Activated T-cell treated with anti-CD3 and anti-CD28 coated beads for 24 hours (primary cell): ENCODE data around the gene EEFSEC.

Experiments
- DNase-seq: peaks from one replicate; pipeline ENCODE4 v3.0.0-alpha.2; 2020; ENCODE audit warnings: low read depth

The EEFSEC gene

DNA sequence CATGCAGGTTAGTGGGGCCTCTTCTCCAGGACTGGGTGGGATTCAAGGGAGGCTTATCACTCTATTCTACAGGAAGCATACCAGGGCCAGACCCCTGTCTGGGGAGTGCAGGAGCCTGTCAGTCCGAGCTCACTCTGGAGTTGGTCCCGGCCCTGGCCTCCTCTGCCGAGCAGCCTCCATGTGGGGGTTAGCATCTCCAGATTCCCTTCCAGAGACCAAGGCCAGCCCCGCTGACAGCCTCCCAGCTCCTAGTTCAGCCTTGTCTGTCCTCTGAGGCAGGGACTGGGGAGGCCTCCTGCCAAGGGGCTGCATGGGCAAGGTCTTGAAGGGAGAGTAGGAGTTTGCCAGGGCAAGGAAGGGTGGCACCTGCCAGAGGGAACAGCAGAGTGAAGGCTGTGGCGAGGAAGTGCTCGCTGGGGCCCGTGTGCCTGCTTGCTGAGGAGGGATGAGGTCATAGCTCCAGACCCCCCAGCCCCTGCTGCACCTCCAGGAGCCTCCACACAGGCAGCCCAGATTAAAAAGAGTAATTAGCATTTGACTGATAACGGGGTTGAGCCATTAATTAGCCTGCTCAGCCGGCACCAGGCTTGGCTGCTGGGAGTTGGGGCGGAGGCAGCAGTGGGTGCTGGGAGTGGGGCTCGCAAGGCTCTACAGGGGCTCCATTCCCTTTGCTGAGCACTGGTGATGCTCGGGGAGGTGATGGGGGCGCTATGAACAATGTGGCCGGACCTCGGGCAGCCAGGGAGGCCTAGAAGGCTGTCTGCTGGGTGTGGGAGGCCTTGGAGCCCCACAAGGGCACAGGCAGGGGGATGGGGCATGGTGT is 259.1 kb downstream of the EEFSEC start:
- DNase-seq = no peak

DNA sequence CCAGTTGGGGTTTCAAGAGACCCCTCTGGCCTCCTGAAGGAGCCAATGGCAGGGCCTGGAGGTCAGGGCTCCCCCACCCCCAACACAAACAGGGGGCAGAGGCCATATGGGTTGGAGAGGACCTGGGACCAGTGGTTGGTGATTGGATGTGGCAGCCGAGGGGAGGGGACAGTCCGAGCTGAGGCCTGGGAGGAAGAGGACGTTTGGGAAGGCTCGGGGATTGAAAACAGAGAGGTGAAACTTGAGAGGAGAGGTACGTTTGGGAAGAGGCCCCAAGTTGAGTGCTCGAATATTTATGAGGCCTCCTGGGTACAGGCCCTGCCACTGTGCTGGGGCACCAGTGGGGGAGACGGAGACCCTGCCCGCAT is 259.7 kb downstream of the EEFSEC start:
- no peak for DNase-seq

DNA sequence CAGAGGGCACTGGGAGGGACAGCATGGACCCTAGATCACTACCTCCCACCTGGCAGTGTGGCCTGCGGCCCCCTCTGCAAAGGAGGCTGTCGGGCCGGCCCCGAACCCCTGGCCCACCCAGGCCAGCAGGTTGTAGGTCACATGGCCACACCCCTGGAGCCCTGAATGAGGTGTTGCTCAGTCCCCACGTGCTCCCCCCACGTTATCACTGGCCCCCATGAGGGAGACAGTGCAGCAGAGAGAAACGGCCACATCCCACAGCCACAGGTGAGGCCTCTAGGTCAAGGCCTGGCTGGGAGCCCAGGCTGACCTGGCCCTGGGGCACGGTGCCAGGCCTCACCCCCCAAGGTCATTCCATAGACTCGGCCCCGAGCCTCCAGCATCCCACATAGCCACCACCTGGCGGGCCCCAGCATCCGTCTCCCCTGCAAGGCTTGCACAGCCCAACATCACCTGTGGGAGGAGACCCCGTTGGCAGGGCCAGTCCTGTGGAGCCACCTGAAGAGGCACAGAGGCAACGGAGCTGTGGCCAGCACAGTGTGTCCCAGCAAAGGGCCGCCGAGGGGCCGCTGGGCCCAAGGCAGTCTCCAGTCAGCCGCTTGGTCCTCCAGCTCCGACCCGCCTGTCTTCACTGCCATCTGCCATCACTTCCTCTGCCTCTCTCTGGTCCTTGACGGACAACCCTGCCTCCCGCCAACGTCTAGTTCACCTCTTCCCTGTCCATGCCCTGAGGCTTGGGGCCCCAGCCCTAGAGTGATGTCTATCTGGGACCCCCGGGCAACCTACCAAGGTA is 260.3 kb downstream of the EEFSEC start:
- no peak for DNase-seq

DNA sequence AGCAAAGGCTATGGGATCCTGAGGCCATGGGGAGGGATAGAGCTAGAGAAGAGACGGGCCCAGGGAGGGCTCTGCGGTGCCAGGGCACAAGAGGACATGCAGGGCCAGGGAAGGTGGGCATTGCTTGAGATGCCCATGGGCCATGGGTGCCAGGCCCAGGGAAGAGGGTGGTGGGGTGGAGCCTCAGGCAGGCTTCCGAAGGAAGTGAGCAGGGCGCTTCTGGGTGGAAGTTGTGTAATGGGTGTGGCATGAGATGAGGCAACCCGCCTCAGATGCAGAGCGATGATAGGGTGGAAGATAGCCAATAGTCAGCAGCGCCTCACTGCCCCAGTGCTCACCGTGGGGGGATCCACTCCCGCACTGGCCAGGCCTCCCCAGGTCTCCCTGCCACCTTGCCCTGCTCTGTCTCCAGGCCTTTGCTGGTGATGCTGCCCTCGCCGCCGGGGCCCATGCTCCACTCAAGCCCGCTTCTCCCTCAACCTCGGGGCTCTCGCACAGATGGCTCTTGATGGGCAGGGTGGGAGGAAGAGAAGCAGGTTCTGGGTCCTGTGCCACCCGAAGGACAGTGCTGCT is 262.0 kb downstream of the EEFSEC start:
- no peak for DNase-seq

DNA sequence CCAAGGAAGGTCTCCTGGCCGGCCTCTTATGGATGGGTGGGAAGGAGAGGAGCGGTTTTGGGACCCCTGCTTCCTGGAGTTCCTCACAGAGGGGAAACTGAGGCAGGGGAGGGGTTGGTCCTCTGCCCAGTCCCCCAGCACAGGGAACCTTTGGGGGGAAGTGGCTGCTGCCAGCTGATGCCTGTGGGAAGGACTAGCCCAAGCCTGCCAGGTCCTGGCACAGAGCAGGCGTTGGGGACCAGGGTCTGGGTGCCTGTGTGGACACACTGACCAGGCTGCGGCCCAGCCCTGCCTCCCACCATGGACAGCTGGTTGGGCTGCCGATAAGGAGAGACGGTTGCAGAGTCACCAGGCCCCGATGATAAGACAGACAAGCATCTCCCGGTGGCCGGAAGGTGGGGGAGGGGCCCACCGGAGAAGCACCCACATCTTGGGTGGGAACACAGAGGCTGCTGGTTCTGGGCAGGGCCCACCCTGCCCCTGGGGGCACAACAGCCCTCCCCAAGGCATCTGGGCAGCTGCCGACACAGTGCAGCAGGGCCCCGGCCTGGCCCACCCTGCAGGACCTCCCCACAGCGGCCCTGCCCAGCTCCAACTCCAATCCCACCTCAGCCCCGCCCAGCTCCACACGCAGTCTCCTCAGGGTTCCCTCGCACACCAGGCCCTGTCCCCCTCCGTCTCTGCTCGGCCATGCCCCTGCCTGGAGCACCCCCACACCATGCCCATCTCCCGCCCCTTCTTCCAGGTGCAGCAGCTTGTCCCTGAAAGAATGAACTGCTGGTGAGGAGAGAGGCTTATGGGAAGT is 262.7 kb downstream of the EEFSEC start:
- DNase-seq = no peak

DNA sequence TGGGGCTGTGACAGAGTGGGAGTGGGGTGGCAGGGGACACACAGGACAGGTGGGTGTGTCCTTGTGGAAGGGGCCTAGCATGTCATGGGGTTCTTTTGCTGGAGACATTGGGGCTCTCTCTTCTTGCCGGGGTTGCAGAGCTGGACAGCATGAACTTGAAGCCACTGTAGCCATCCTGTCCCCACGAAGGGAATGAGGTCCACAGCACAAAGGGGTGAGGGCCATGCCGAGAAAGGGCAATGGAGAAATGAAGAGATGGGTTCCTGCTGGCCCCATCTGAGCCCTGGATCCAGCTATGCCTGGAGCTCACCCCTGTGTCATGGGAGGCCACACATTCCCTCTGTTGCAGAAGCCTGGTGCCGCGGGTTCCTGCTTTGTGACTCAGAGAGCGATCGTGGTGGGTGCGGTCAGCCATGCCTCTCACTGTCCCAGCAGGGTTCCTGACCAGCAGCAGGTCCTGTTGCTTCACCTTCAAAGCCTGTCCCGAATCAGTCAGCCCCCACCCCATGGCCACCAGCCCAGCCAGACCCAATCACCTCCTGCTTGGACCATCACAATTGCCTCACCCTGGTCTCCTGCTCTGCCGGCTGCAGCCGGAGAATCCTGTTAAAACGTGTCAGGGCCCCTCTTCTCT is 263.4 kb downstream of the EEFSEC start:
- no peak for DNase-seq

DNA sequence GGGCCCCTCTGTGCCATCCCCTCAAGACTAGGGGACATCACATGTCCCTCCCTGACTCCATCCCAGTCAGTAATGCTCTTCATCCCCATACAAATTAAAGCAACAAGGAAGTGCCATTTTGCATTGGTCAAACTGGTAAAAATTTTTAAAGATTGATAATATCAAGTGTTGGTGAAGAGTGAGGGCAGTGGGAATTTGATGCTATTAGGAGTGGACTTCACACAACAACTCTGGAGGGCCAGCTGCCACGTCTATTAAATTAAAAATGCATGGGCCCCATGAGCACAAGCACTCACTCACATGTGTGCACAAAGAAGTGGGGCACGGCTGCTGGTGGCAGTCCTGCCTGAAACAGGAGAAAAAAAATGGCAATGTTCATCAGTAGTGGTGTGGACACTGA is 265.6 kb downstream of the EEFSEC start:
- DNase-seq = no peak

DNA sequence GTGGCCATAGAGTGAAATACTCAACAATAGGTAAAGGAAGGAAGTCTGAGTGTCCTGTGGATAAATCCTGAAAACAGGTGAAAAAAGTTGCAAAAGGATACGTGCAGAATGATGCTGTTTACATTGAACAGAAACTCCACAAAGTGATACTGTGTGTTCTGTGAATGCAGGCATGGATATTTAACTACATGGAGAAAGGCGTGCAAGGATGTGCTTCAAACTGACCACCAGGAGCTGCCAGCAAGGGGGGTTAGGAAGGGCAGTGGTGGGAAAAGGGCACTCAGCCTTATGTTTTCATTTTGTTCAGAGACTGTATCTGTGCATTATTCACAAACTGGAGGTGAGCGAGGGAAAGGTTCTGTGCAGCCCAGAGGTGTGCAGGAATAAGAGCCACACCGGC is 266.0 kb downstream of the EEFSEC start:
- DNase-seq = no peak

DNA sequence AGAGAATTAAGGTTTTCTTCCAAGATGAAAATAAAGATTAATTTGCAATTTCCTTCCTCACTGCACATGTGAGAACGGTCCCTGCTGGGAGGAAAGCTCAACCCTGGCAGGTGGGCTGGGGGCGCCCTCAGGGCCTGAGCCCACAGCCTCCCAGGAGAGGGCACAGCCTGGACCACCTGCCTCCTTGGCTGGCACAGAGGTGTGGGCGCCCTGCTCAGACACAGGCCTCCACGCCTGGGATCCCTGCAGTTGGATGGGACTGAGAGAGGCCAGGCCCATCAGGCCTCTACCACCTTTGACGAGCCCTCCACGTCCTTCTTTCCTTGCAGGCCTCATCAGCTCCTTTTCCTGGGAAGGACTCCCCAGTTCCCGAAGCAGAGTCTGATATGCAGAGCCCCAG is 267.0 kb downstream of the EEFSEC start:
- no peak for DNase-seq

DNA sequence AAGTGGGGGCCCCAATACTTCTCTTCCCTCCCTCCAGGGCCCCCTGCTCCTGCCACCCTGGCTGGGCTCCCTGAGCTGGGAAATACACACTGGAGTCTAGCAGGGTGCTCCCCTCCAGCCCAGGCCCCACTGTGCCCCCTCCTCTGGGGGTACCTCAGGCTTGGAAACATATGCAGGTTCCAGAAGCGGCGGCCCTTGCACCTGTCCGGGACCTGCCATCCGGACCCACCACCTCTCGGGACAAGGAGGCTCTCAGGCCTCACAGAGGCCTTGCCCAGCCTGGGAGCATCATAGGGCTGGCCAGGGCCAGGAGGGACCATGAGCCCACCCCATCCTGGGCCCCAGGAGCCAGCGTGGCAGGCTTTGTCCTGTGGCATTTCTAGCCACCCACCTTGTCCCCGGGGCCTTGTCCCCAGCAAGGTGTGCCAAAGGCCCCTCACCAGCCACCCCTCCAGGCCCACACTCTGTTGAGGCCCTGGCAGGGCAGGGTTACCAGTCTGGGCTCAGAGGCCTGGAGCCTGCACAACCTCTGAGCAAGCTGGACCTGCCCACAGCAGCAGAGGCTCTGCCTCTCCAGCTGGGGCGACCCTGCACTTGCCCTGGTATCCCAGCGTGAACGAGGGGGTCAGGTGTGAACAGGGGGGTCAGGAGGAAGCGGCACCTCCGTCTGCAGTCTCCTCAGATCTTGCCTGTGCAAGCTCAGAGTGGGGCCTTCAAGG is 267.6 kb downstream of the EEFSEC start:
- DNase-seq = no peak

DNA sequence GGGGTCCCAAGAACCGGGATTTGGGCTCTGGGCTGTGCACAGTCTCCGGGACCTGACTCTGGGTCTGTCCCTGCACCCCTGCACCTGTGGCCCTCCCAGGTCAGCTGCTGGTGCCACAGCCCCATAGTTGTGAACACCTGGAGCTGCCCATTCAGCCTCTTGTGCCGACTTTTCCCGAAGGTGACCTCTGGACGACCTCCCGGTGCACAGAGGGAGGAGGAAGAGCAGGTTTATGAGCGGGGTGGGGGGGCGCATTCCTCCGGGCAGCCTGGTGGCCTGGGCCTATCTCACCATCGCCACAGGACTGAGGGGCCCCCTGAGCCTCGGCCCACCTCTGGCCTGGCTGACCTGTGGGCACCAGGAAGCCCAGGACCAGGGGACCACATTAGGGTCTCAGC is 268.2 kb downstream of the EEFSEC start:
- DNase-seq = no peak

DNA sequence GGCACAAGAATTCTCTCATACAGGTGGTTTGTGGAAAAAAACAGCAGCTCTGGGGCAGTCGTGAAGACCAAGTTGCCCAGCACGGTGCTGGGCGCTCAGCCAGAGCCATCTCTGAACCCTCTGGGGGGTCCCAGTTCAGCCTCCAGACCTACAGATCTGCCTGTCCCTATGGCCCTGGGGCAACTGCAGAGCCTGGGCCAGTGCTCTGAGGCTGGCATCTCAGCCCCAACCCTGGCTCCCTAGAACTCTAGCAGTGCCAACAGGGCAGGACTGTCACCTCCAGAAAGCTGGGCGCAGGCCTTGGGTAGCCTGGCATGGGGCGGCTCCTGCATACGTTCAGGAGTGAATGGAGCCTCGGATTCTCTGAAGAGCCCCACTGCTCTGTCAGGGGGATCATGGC is 268.7 kb downstream of the EEFSEC start:
- no peak for DNase-seq

DNA sequence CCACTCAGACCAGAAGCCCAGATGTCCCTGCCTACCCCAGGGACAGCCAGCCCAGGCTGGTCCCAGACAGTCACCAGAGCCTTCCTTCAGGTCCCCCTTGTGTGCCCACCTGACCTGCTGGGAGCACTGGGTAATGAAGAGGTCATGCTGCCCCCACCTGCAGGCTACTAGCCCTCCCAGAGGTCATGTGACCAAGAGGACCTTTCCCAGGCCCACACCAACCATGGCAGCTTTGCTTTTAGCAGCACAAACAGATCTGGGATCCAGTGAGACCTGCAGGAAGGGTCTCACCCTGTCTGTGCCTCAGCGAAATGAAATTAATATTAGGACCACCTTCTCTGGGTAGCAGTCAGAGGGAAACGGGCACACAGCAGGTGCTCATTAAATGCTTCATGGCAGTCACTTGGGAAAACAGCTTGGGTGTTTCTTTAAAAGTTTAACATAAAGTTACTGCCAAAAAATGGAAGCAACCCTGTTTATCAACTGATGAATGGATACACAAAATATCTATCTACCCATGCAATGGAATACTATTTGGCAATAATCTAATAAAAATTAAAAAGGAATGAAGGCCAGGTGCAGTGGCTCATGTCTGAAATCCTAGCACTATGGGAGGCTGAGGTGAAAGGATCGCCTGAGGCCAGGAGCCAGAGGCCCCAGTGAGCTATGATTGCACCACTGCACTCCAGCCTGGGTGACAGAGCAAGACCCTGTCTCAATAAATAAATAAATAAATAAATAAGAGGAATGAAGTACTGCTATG is 269.7 kb downstream of the EEFSEC start:
- DNase-seq = no peak

DNA sequence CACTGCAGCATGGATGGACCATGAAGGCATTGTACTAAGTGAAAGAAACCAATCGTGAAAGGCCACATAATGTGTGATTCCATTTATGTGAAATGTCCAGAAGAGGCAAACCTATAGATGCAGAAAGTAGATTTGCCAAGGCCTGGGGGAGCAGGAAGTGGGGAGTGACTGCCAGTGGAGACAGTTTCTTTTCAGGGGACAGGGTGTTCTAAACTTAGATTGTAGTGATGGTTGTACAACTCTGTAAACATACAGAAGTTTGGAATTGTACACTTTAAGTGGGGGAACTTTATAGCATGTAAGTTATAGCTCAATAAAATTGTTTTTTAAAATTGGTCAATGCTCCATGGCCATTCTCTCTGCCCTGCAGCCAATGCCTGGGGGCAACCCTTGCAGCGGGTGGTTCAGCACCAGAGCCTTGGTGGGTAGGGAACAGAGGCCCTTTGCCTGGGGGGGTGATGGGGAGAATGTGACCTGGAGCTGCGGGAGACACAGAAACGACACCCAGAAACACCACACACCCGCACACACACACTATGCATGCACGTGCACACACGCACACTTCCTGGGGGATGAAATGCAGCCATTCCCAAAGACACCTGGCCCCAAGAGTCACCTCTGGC is 270.4 kb downstream of the EEFSEC start:
- DNase-seq = no peak

DNA sequence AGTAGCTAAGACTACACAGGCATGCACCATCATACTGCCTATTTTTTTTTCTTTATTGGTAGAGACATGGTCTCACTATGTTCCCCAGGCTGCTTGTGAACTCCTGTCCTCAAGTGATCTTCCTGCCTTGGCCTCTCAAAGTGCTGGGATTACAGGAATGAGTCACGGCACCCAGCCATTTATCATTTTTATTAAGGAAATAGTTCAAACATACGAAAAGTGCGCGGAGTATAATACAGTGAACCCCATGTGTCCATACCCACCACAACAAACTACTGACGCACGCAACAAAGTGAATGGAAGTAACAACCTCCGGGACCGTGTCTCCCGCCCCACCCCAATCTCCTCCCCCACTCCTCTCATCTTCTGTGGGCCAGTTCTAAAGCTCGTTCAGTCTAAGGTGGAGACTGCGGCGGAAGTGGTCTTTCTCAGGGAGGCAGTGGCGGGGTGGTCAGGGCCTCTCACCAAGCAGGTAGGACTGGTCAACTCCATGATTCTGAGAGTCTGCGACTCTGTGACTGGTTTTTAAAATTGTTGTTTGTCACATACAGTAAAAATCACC is 271.3 kb downstream of the EEFSEC start:
- no peak for DNase-seq

DNA sequence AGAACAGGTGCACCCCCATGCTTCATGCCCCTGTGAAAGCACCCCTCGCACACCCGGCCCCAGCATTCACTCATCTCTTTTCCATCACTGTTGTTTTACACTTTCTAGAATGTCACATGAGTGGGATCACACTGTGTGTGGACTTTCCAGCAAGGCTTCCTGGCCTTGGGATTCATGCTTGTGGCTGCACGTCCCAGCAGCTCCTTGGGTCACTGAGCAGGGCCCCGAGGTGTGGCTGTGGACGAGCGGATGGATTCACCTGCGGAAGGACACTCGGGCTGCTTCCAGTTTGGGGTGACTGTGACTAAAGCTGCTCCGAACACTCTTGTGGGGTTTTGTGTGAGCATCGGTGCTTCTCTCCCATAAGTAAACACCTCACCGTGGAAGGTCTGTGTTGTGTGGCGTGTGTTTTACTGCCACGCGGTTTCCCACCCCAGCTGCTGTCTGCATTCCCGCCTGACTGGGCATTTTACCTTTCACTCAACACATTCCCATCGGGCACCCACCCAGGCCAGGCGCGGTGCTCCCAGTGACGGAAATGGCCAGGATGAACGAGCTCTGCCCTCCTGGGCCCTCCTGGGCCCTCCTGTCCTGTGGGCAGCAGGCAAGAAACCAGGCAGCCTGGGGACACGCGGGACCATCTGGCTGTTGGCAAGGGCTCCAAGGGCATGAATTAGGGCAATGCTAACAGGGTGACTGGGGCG is 272.0 kb downstream of the EEFSEC start:
- no peak for DNase-seq

DNA sequence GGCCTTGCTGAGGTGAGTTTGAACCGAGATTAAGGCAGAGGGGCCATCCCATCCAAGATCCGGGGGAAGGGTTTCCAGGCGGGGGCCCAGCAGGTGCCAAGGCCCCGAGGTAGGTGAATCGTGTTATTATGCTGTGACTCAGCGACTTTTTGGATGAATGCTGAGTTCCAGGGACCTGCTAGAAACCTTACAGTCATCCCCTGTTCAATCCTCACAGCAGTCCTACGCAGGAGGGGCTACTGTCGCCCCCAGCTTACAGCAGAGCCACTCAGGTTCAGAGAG is 272.5 kb downstream of the EEFSEC start:
- no peak for DNase-seq

DNA sequence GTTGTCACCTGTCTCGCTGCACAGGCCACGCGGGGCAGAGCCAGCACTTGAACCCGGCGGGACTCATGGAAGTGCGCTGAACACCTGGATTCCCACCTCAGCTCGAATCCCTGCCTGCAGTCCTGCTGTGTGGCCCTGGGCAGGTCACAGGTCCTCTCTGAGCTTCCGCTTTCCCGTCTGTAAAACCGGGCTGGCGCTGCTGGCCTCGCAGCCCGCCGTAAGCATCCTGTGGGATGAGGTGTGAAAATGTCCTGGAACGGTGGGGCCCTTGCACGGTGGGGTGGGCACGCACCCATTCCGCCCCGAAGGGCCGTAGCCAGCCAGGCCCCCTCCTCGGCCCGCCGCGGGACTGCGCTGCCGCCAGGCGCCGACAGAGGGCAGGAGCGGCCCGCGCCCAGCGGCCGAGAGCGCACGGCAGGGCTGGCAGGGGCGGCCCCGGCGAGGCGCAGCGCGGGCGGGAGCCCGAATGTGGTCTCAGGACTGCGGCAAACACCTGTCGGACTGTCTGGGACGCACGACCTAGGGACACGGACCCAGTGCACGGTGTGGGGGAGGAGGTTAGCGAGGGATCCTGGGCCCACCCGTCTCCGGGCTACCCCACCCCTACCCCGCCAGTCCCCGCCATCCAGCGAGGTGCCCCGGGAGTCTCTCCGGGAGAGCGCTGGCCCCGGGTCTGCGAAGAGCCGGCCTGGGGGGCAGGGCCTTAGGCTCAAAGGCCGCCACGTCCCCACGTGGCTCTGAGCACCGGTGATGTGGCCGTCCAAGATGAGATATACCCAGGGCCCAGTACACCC is 273.0 kb downstream of the EEFSEC start:
- DNase-seq = peak; percentile 44
